Osteoblast (primary cell): ENCODE data around the gene DCUN1D3. TPM values are rescaled to one million over a fixed set of nuclear protein-coding genes. Genes with fewer than 3 reads are reported as not detected.
A peak's percentile ranks its signal among the peaks of the same experiment; 100 is the strongest.

Experiments used
- DNase-seq: peaks from one replicate; pipeline ENCODE4 v3.0.0; 2011; ENCODE audit warnings: low spot score, mixed read lengths; ENCODE audit not compliant: insufficient read length; ENCODE audit errors: missing footprints
- H2AFZ ChIP-seq: 2 replicates; pipeline ENCODE4 v1.6.0; 2011; ENCODE audit warnings: mild to moderate bottlenecking, low read length
- H3K27ac ChIP-seq: 2 replicates; pipeline ENCODE4 v1.5.1; 2011; ENCODE audit warnings: mild to moderate bottlenecking, low read depth, low read length, moderate library complexity
- H3K27me3 ChIP-seq: 2 replicates; pipeline ENCODE4 v1.6.0; 2012; ENCODE audit warnings: mild to moderate bottlenecking, control low read depth, inconsistent platforms, low read length, moderate library complexity; ENCODE audit not compliant: insufficient read depth
- H3K36me3 ChIP-seq: 2 replicates; pipeline ENCODE4 v1.5.1; 2011; ENCODE audit warnings: mild to moderate bottlenecking, low read length, control low read depth, moderate library complexity; ENCODE audit not compliant: insufficient read depth
- H3K4me1 ChIP-seq: 2 replicates; pipeline ENCODE4 v1.5.1; 2011; ENCODE audit warnings: mild to moderate bottlenecking, low read length, control low read depth, moderate library complexity; ENCODE audit not compliant: insufficient read depth
- H3K4me2 ChIP-seq: 2 replicates; pipeline ENCODE4 v1.6.0; 2011; ENCODE audit warnings: mild to moderate bottlenecking, low read length; ENCODE audit not compliant: insufficient read depth
- H3K4me3 ChIP-seq: fragments of 200-600 bp; sonication (generic); 3 replicates; pipeline ENCODE4 v1.5.1; 2012; ENCODE audit warnings: mild to moderate bottlenecking, low read length, inconsistent platforms; ENCODE audit not compliant: insufficient read depth
- H3K79me2 ChIP-seq: 2 replicates; pipeline ENCODE4 v1.6.0; 2012; ENCODE audit warnings: mild to moderate bottlenecking, low read length, control low read depth, inconsistent platforms; ENCODE audit not compliant: insufficient read depth
- H3K9me3 ChIP-seq: 2 replicates; pipeline ENCODE4 v1.5.1; 2011; ENCODE audit warnings: low read depth, low read length, control low read depth
- H4K20me1 ChIP-seq: 2 replicates; pipeline ENCODE4 v1.6.0; 2012; ENCODE audit warnings: mild to moderate bottlenecking, low read length, control low read depth; ENCODE audit not compliant: insufficient read depth
- CTCF ChIP-seq: IDR thresholded peaks from 2 replicates; pipeline ENCODE4 v1.5.1; 2011; ENCODE audit warnings: mild to moderate bottlenecking, low read depth, low read length, moderate library complexity; ENCODE audit errors: extremely low read depth
- total RNA-seq: library from RNA; depleted of rRNA; stranded (reverse); fragments of >200 nt; gene quantifications from 2 replicates; pipeline ENCODE4 v1.2.3, GENCODE V29; 2012

DCUN1D3 gene
- total RNA-seq, 1 donor: 33.7 TPM

DNA sequence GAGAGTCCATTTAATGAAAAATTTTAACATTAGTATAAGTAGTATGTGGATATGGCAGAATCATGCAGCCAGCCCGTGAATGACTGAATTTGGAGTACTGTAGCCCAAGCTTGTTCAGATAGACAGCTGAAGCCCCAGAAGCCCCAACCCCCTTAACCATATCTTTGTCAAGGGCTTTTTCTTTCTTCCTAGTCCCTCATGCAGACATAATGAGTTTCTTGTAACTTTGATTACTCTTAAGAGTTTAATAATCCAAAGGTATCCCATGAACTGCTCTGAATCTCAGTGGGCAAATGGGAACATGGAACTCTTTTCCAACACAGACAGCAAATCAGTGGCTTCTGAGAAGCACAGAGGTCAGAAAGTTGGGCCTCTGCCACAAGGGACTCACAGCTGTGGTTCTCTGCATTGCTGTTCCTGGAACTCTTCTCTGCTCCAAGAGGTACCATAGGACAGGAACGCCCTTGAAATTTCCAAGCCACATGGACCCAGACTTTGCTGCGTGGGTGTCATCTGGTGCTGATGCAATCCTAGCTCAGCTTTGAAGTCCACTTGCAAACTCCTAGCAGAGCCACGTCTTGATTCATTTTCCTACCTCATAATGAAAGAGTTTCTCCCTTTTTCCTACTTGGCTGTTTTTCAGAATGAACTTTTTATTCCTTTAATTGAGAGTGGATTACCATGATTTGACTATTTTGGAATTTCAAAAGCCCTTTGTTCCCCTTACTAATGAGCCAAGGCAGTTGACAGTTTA is 18.5 kb upstream of the DCUN1D3 start:
- no peaks in the 10 kb centered on the region for H3K36me3 ChIP-seq
- H3K9me3 ChIP-seq: no peaks in the 10 kb centered on the region
- DNase-seq: peak; percentile 81
- no peaks in the 10 kb centered on the region for H4K20me1 ChIP-seq
- H3K27ac ChIP-seq: peak overlapping the region; percentile 25
- H3K79me2 ChIP-seq: no peaks in the 10 kb centered on the region
- H3K4me3 ChIP-seq: no peak overlapping the region
- no peaks in the 10 kb centered on the region for H3K27me3 ChIP-seq
- peaks cover 14% of the 10 kb centered on the region for H3K4me1 ChIP-seq
- peak overlapping the region; percentile 5 for H3K4me2 ChIP-seq
- TF ChIP-seq CTCF: no peak
- peak overlapping the region; percentile 64 for H2AFZ ChIP-seq

GRCh38 chr16:20916942-20917341 is 16.8 kb upstream of the DCUN1D3 start:
- peaks cover 28% of the 10 kb centered on the region for H3K4me1 ChIP-seq
- no peak overlapping the region for H2AFZ ChIP-seq
- no peak for DNase-seq
- H3K4me3 ChIP-seq: no peak overlapping the region
- no peaks in the 10 kb centered on the region for H4K20me1 ChIP-seq
- no peaks in the 10 kb centered on the region for H3K27me3 ChIP-seq
- no peak for TF ChIP-seq CTCF
- no peaks in the 10 kb centered on the region for H3K9me3 ChIP-seq
- H3K4me2 ChIP-seq: no peak overlapping the region
- H3K27ac ChIP-seq: no peak overlapping the region
- no peaks in the 10 kb centered on the region for H3K36me3 ChIP-seq
- H3K79me2 ChIP-seq: no peaks in the 10 kb centered on the region

DNA sequence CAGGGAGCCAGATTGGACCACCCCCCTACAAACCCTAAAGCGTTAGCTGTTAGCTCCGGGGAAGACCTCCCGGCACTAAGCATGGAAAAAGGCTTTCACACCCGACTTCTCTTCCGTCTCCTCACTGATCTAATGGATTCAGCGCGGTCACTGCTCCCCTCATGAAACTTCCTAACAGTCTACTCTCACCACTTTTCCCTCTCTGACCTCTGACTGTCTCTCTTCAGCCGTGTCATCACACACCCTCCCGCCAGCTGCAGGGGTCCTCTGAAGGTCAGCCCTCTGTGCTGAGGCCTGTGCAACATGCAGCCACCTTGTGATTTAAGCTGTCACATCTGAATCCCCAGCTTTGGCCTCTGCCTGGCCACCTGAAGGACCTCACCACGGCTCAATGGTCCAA is 16.1 kb upstream of the DCUN1D3 start:
- Histone ChIP-seq H3K79me2 (no peaks in the 10 kb centered on the region), H3K4me2 (no peak overlapping the region), H3K36me3 (no peaks in the 10 kb centered on the region), H3K9me3 (no peaks in the 10 kb centered on the region), H2AFZ (no peak overlapping the region), H3K4me3 (no peak overlapping the region), H3K4me1 (peaks cover 35% of the 10 kb centered on the region), H4K20me1 (no peaks in the 10 kb centered on the region), H3K27ac (no peak overlapping the region), H3K27me3 (no peaks in the 10 kb centered on the region)
- no peak for TF ChIP-seq CTCF
- no peak for DNase-seq

DNA sequence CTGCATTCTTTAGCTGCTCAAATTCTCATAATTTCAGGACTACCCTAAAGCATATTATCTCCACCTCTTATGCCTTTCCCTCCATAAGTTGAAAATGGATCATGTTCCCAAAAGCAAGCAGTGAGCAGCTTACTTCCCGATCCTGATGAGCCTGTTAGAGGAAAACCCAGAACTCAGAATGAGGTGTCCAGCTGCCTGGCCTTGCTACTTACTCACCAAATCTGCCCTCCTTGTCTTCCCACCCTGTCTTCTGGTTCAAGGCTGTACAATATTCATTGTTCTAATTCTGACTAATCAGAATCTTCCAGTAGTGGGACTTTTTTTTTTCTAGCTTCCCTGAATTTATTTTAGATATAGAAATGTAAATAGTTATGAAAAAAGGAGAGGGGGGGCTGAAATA is 11.2 kb upstream of the DCUN1D3 start:
- no peak overlapping the region for H3K4me3 ChIP-seq
- no peak for TF ChIP-seq CTCF
- H3K4me1 ChIP-seq: peaks cover 53% of the 10 kb centered on the region
- DNase-seq: no peak
- peak overlapping the region; percentile 81 for H3K27ac ChIP-seq
- H3K9me3 ChIP-seq: no peaks in the 10 kb centered on the region
- H3K79me2 ChIP-seq: peaks cover 6% of the 10 kb centered on the region
- no peaks in the 10 kb centered on the region for H4K20me1 ChIP-seq
- no peak overlapping the region for H2AFZ ChIP-seq
- H3K27me3 ChIP-seq: no peaks in the 10 kb centered on the region
- H3K4me2 ChIP-seq: peak overlapping the region; percentile 52
- H3K36me3 ChIP-seq: no peaks in the 10 kb centered on the region
